ENCODE measurements around the gene PAH. TPM values are rescaled to one million over a fixed set of nuclear protein-coding genes. Genes with fewer than 3 reads are reported as not detected.

The PAH gene
- total RNA-seq, 2 donors from 2014 or later, result not detected

DNA sequence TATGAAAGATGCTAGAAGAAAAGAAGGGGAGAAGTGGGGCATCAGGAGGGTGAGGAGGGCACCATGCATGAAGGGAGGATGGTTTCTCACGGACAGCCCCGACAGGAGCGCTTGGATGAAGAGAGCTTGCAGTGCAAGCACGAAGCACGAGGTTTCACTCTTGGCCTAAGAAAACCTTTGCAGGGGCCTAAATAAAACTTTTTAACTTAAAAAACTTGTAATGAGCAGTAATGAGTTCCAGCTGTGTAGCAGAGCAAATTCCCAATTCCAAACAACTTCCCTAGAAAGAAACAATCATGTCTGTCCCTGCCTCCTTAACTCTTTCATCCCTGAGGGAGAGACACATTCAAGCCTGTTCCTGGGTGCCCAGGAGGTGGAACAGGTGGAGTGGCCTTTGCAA lies 119.5 kb downstream of the PAH start:
- intact Hi-C loops (cut with DNase I, micrococcal nuclease), result no loop called here
- DNase-seq (no peak), ATAC-seq (no peak)

DNA sequence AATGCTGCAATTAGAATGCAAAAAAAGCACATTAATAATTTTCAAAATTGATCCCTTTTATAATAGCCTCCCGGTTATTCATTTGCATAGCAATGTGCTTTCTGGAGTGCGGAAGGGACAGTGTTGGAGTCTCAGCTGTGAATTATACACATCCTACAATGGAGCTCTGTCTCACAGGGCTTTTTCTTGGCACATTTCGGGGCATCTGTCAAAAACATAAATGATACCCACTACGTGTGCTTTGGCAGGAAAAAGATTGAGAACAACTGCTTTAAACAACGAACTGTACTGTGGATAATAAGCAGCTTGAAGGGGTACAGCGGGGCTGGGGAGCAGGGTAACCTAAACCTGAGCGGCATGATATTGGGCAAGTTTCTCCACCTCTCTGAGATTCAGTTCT lies 123.1 kb downstream of the PAH start:
- DNase-seq (no peak), ATAC-seq (no peak)
- intact Hi-C loops (cut with DNase I, micrococcal nuclease), result no loop called here

Other genes with a start within 250 kb of the PAH start
- gene ASCL1, start 40.4 kb upstream of the PAH start, total RNA-seq, result under 1 TPM; 0.12 to 0.47 TPM

Data from left colon (tissue), 2 donors.